K562 (cell line): Measurements from ENCODE around the gene POR. TPM values are rescaled to one million over a fixed set of nuclear protein-coding genes. Genes with fewer than 3 reads are reported as not detected.

Experiments
- ADNP ChIP-seq: fragments of 200-800 bp; sonication (Bioruptor generic); IDR thresholded peaks from 2 replicates; pipeline ENCODE4 v1.6.1; 2016; ENCODE audit warnings: missing genetic modification characterization, missing compliant biosample characterization
- CBX8 ChIP-seq: fragments of 200-600 bp; sonication (generic); IDR thresholded peaks from 2 replicates; pipeline ENCODE4 v1.6.1; 2012; ENCODE audit warnings: borderline replicate concordance, mixed run types, low read depth, mild to moderate bottlenecking, moderate library complexity, mixed read lengths, low read length, control low read depth, inconsistent platforms; ENCODE audit not compliant: poor library complexity, severe bottlenecking; ENCODE audit errors: extremely low read depth
- PHF20 ChIP-seq: fragments of 450-650 bp; IDR thresholded peaks from 2 replicates; pipeline ENCODE4 v1.6.1; 2018; ENCODE audit not compliant: partially characterized antibody
- POLR2A ChIP-seq: fragments of 450-650 bp; conservative IDR thresholded peaks from 2 replicates; pipeline ENCODE4 v1.6.1; 2016
- RBM17 ChIP-seq: fragments of 200-400 bp; formaldehyde crosslinking; IDR thresholded peaks from 2 replicates; pipeline ENCODE4 v1.6.1; 2017; ENCODE audit warnings: low read depth, mild to moderate bottlenecking, low read length, borderline replicate concordance
- SMC3 ChIP-seq: conservative IDR thresholded peaks from 2 replicates; pipeline ENCODE4 v1.6.1; 2011; ENCODE audit warnings: low read depth, low read length, improper control_type of control experiment; ENCODE audit not compliant: insufficient read depth
- SP1 ChIP-seq: sonication (generic); formaldehyde crosslinking; IDR thresholded peaks from 2 replicates; pipeline ENCODE4 v1.8.1; 2022; ENCODE audit warnings: mild to moderate bottlenecking, missing genetic modification reagents
- TAF1 ChIP-seq: IDR thresholded peaks from 2 replicates; pipeline ENCODE4 v1.6.1; 2011; ENCODE audit warnings: mild to moderate bottlenecking, low read length, moderate library complexity; ENCODE audit not compliant: insufficient read depth, control insufficient read depth, severe bottlenecking; ENCODE audit errors: extremely low read depth
- TARDBP ChIP-seq: fragments of 450-650 bp; IDR thresholded peaks from 2 replicates; pipeline ENCODE4 v1.6.1; 2016
- ZNF212 ChIP-seq: fragments of 450-650 bp; formaldehyde crosslinking; IDR thresholded peaks from 2 replicates; pipeline ENCODE4 v1.4.0; 2020; ENCODE audit warnings: mild to moderate bottlenecking
- ZNF217 ChIP-seq: sonication (generic); formaldehyde crosslinking; IDR thresholded peaks from 2 replicates; pipeline ENCODE4 v1.8.0; 2022; ENCODE audit warnings: mild to moderate bottlenecking, missing genetic modification reagents
- polyA plus RNA-seq, 8 experiments: library from polyadenylated mRNA; depleted of rRNA in 4 of 8; stranded (reverse) in 5 of 8; unstranded in 3 of 8; fragments of >200 nt; fragmentation: Nextera tagmentation in 2 of 8; fragmentation: Illumina TruSeq in 1 of 8; extraction: Ambion mirVana in 2 of 8; extraction: Trizol in 1 of 8; gene quantifications; 2 replicates each; pipeline versions ENCODE4 v1.2.1 to v1.2.3, GENCODE V29; 2011 to 2014; ENCODE audit warnings: inconsistent platforms in 1 of 8, missing spikeins in 1 of 8
- total RNA-seq, 7 experiments: library from RNA; depleted of rRNA in 6 of 7; stranded (reverse); fragments of >200 nt in 6 of 7; fragmentation: Illumina TruSeq in 2 of 7; extraction: Trizol in 2 of 7; gene quantifications; 2 replicates each; pipeline versions ENCODE4 v1.2.1 to v1.2.3, GENCODE V29; 2011 to 2021; ENCODE audit warnings: low replicate concordance in 1 of 7
- TF ChIP-seq, protein P1 (sequence below): fragments of 450-650 bp; IDR thresholded peaks from 2 replicates; pipeline ENCODE4 v1.6.1; 2017; ENCODE audit warnings: antibody characterized with exemption, mild to moderate bottlenecking
- TF ChIP-seq, protein P2 (sequence below): sonication (generic); formaldehyde crosslinking; IDR thresholded peaks from 2 replicates; pipeline ENCODE4 v1.8.0; 2022; ENCODE audit warnings: missing genetic modification reagents, mild to moderate bottlenecking, borderline replicate concordance
- TF ChIP-seq, protein P3 (sequence below): sonication (generic); formaldehyde crosslinking; IDR thresholded peaks from 2 replicates; pipeline ENCODE4 v1.8.0; 2022; ENCODE audit warnings: mild to moderate bottlenecking, missing genetic modification reagents
- TF ChIP-seq, protein P4 (sequence below): fragments of 200-800 bp; sonication (Bioruptor generic); IDR thresholded peaks from 2 replicates; pipeline ENCODE4 v1.6.1; 2017; ENCODE audit warnings: missing genetic modification characterization, missing compliant biosample characterization
- TF ChIP-seq, protein P5 (sequence below), 3 experiments: fragments of 200-800 bp in 1 of 3; sonication (Bioruptor generic) in 1 of 3; sonication (generic) in 1 of 3; formaldehyde crosslinking in 1 of 3; IDR thresholded peaks; 2 replicates each; pipeline versions ENCODE4 v1.6.1 to v1.8.0; 2016 to 2022; ENCODE audit warnings: mild to moderate bottlenecking in 2 of 3, missing compliant biosample characterization in 2 of 3, missing genetic modification characterization in 2 of 3, missing genetic modification reagents in 1 of 3

POR gene
- total and polyA plus RNA-seq, 9 of the 15 experiments (the other 6 are each of a cell fraction or from before 2014, with no cell fraction given) = 4.7 to 142 (median 40.8) TPM

DNA sequence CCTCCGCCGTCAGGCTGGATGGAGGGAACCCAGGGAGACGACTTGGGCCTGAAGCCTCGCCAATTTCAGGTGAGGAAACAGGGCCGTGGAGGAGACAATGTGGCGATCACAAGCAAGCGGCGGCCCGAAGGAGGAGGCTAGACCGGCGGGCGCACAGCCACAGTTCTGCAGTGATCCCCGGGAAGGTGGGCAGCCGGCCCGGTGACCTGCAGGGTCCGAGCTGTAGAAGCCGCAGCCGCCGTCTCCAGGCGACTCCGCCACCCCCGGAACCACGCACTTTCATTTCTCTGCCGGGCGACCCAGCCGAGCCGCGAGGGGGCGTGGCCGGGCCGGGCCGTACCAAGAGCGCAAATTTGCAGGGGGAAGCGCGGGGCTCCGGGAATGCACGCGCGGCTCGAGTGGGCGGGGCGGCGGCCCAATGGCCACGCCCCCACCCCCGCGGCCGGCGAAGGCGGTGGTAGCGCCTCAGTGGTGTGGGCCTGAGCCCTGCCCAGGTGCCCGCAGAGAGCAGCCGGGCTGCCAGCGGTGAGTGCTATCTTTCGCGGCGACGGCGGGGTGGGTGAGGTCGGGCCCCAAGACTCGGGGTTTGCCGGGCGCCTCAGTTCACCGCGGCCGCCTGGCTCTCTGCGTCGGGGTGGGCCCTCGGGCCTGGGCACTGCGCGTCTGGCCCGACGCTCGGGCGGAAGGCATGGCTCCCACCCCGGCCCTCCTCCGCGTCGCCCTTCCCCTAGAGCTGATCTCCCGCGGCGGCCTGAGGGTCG, at the start of gene POR (continued):
- TF ChIP-seq, protein P1, sequence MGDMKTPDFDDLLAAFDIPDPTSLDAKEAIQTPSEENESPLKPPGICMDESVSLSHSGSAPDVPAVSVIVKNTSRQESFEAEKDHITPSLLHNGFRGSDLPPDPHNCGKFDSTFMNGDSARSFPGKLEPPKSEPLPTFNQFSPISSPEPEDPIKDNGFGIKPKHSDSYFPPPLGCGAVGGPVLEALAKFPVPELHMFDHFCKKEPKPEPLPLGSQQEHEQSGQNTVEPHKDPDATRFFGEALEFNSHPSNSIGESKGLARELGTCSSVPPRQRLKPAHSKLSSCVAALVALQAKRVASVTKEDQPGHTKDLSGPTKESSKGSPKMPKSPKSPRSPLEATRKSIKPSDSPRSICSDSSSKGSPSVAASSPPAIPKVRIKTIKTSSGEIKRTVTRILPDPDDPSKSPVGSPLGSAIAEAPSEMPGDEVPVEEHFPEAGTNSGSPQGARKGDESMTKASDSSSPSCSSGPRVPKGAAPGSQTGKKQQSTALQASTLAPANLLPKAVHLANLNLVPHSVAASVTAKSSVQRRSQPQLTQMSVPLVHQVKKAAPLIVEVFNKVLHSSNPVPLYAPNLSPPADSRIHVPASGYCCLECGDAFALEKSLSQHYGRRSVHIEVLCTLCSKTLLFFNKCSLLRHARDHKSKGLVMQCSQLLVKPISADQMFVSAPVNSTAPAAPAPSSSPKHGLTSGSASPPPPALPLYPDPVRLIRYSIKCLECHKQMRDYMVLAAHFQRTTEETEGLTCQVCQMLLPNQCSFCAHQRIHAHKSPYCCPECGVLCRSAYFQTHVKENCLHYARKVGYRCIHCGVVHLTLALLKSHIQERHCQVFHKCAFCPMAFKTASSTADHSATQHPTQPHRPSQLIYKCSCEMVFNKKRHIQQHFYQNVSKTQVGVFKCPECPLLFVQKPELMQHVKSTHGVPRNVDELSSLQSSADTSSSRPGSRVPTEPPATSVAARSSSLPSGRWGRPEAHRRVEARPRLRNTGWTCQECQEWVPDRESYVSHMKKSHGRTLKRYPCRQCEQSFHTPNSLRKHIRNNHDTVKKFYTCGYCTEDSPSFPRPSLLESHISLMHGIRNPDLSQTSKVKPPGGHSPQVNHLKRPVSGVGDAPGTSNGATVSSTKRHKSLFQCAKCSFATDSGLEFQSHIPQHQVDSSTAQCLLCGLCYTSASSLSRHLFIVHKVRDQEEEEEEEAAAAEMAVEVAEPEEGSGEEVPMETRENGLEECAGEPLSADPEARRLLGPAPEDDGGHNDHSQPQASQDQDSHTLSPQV = no peak
- TF ChIP-seq TARDBP (no peak), TAF1 (peak; percentile 84), POLR2A (peak; percentile 93), SP1 (peak; percentile 100), SMC3 (0 out of 2 replicates have a peak, but pooled peaks have one; percentile 18), PHF20 (peak; percentile 36), CBX8 (no peak), ZNF212 (CRISPR knock-in tag) (0 out of 2 replicates have a peak, but pooled peaks have one; percentile 37), ADNP (tag) (no peak), RBM17 (no peak), ZNF217 (CRISPR knock-in tag) (no peak)
- TF ChIP-seq, protein P2, sequence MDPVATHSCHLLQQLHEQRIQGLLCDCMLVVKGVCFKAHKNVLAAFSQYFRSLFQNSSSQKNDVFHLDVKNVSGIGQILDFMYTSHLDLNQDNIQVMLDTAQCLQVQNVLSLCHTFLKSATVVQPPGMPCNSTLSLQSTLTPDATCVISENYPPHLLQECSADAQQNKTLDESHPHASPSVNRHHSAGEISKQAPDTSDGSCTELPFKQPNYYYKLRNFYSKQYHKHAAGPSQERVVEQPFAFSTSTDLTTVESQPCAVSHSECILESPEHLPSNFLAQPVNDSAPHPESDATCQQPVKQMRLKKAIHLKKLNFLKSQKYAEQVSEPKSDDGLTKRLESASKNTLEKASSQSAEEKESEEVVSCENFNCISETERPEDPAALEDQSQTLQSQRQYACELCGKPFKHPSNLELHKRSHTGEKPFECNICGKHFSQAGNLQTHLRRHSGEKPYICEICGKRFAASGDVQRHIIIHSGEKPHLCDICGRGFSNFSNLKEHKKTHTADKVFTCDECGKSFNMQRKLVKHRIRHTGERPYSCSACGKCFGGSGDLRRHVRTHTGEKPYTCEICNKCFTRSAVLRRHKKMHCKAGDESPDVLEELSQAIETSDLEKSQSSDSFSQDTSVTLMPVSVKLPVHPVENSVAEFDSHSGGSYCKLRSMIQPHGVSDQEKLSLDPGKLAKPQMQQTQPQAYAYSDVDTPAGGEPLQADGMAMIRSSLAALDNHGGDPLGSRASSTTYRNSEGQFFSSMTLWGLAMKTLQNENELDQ (CRISPR knock-in tag) = peak; percentile 89; the same call in 1 of the 2 replicates
- TF ChIP-seq, protein P3, sequence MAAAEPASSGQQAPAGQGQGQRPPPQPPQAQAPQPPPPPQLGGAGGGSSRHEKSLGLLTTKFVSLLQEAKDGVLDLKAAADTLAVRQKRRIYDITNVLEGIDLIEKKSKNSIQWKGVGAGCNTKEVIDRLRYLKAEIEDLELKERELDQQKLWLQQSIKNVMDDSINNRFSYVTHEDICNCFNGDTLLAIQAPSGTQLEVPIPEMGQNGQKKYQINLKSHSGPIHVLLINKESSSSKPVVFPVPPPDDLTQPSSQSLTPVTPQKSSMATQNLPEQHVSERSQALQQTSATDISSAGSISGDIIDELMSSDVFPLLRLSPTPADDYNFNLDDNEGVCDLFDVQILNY (CRISPR knock-in tag) = no peak; the same call in 1 of the 2 replicates
- TF ChIP-seq, protein P4, sequence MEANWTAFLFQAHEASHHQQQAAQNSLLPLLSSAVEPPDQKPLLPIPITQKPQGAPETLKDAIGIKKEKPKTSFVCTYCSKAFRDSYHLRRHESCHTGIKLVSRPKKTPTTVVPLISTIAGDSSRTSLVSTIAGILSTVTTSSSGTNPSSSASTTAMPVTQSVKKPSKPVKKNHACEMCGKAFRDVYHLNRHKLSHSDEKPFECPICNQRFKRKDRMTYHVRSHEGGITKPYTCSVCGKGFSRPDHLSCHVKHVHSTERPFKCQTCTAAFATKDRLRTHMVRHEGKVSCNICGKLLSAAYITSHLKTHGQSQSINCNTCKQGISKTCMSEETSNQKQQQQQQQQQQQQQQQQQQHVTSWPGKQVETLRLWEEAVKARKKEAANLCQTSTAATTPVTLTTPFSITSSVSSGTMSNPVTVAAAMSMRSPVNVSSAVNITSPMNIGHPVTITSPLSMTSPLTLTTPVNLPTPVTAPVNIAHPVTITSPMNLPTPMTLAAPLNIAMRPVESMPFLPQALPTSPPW = peak; percentile 84
- TF ChIP-seq, protein P5, sequence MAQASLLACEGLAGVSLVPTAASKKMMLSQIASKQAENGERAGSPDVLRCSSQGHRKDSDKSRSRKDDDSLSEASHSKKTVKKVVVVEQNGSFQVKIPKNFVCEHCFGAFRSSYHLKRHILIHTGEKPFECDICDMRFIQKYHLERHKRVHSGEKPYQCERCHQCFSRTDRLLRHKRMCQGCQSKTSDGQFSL (CRISPR knock-in tag; IDR thresholded peaks at IDR 0.05) = no peak; the same call in 1 of the 2 replicates
- TF ChIP-seq, protein P5 (tag; IDR thresholded peaks at IDR 0.05) = no peak
